Measurements from ENCODE around the gene LENEP. TPM values are rescaled to one million over a fixed set of nuclear protein-coding genes. Genes with fewer than 3 reads are reported as not detected.

The LENEP gene
- total RNA-seq, 1 experiment from 2014 or later: 2.8 TPM

- H3K56ac ChIP-seq (ENCODE audit: insufficient read length, low read depth, low read length): no peak overlapping the region
- H3K9ac ChIP-seq (ENCODE audit: extremely low read depth, insufficient read length, low read length): no peak overlapping the region
- no peaks in the 10 kb centered on the region; a peak in 1 of 5 replicates for H3K9me3 Mint-ChIP-seq
- H3K4me1 ChIP-seq (ENCODE audit: insufficient read depth, low read length): no peaks in the 10 kb centered on the region; the same call in 1 of the 2 replicates
- H3K23me2 ChIP-seq (ENCODE audit: insufficient read length, low read depth, low read length, poor library complexity, severe bottlenecking): no peaks in the 10 kb centered on the region
- no peaks in the 10 kb centered on the region for H3K9me3 ChIP-seq (ENCODE audit: control insufficient read depth, low read depth, low read length)
- no peak overlapping the region for H3K23ac ChIP-seq (ENCODE audit: insufficient read length, low read depth, low read length)
- no peak overlapping the region for H3K27ac ChIP-seq (ENCODE audit: insufficient read length, low read depth, low read length)
- H3K4me2 ChIP-seq (ENCODE audit: insufficient read depth, insufficient read length, low read length): no peak overlapping the region
- H2AFZ ChIP-seq (ENCODE audit: low read length): no peak overlapping the region
- H4K5ac ChIP-seq (ENCODE audit: insufficient read length, low read depth, low read length): no peak overlapping the region
- peaks cover 14 to 39% of the 10 kb centered on the region in 2 experiments for H3K4me1 Mint-ChIP-seq
- H2BK120ac ChIP-seq (ENCODE audit: low read depth, low read length, poor library complexity, severe bottlenecking): no peak overlapping the region
- no peak overlapping the region for H2AK5ac ChIP-seq (ENCODE audit: insufficient read length, low read length)
- no peak overlapping the region for H2BK15ac ChIP-seq (ENCODE audit: low read depth, low read length)
- no peak for TF ChIP-seq CTCF (conservative IDR thresholded peaks at IDR 0.05)
- H3K79me2 ChIP-seq (ENCODE audit: insufficient read depth, low read length): no peaks in the 10 kb centered on the region
- no peak overlapping the region for H2BK20ac ChIP-seq (ENCODE audit: low read depth, low read length, poor library complexity, severe bottlenecking)
- H3K14ac ChIP-seq (ENCODE audit: insufficient read depth, low read length): no peak overlapping the region
- no CpG with 5 or more reads among the region's 3 CpGs for WGBS (ENCODE audit: extremely low coverage, insufficient read length, low lambda C conversion rate)
- no peak overlapping the region for H3T11ph ChIP-seq (ENCODE audit: low read length)
- H3K4me3 Mint-ChIP-seq: no peak overlapping the region
- no peak overlapping the region for H4K91ac ChIP-seq (ENCODE audit: insufficient read length, low read depth, low read length)
- H4K20me1 ChIP-seq (ENCODE audit: control insufficient read depth, insufficient read depth, insufficient read length): peaks cover 2% of the 10 kb centered on the region
- no peak for DNase-seq
- no peak overlapping the region for H3K4ac ChIP-seq (ENCODE audit: low read depth, low read length)
- H3K27me3 Mint-ChIP-seq (ENCODE audit: low read depth): peaks cover 21% of the 10 kb centered on the region
- H3K79me1 ChIP-seq (ENCODE audit: insufficient read depth, low read depth, low read length, poor library complexity, severe bottlenecking): no peaks in the 10 kb centered on the region
- no peak overlapping the region for H4K8ac ChIP-seq (replicated peaks; ENCODE audit: insufficient read length, low read depth, low read length)
- no peak overlapping the region for H2BK12ac ChIP-seq (ENCODE audit: insufficient read length, low read depth, low read length)
- H3K36me3 Mint-ChIP-seq (ENCODE audit: insufficient read depth in 1 of 3, low read depth in 3 of 3): no peaks in the 10 kb centered on the region; a peak in 2 of 7 replicates
- H3K18ac ChIP-seq (ENCODE audit: insufficient read length, low read depth, low read length): no peak overlapping the region
- H2BK5ac ChIP-seq (ENCODE audit: insufficient read length, low read length): no peak overlapping the region
- no peak overlapping the region for H3K27ac Mint-ChIP-seq
- no peaks in the 10 kb centered on the region for H3K27me3 ChIP-seq (ENCODE audit: insufficient read depth, low read length)
Observed at GRCh38 chr1:155043793-155044192, 50.4 kb downstream of the LENEP start.

Small RNA genes within 50 kb of the gene (microRNA-seq; reads per million reads assigned to microRNA genes)
- gene MIR4258 (ENCODE audit: borderline microRNAs expressed): not detected

Other genes starting within 250 kb of the LENEP start
- gene KCNN3, start 123.3 kb upstream of the LENEP start, total RNA-seq (2021): 0.83 TPM in 2 replicates
- 26.3 and 30.2 TPM in 2 replicates for gene PMVK, start 56.9 kb upstream of the LENEP start, total RNA-seq (2021)
- 21.6 and 22.5 TPM in 2 replicates for gene PBXIP1, start 37.5 kb upstream of the LENEP start, total RNA-seq (2021)
- 38.7 and 39.5 TPM in 2 replicates for gene PYGO2, start 31.8 kb upstream of the LENEP start, total RNA-seq (2021)
- gene SHC1, start 22.8 kb upstream of the LENEP start, total RNA-seq (2021): 168 and 173 TPM in 2 replicates
- gene CKS1B, start 18.9 kb upstream of the LENEP start, total RNA-seq (2021): 279 and 283 TPM in 2 replicates
- gene FLAD1, start 10.2 kb upstream of the LENEP start, total RNA-seq (2021): 97.0 and 102 TPM in 2 replicates
- gene ZBTB7B, start 9.2 kb downstream of the LENEP start, total RNA-seq (2021): 33.5 and 38.3 TPM in 2 replicates
- gene DCST2, start 40.2 kb downstream of the LENEP start, total RNA-seq (2021): 0.35 and 0.44 TPM in 2 replicates
- gene DCST1, start 40.2 kb downstream of the LENEP start, total RNA-seq (2021): not detected in 2 replicates
- gene ADAM15, start 57.7 kb downstream of the LENEP start, total RNA-seq (2021): 29.6 and 30.6 TPM in 2 replicates
- gene EFNA4, start 70.2 kb downstream of the LENEP start, total RNA-seq (2021): 11.7 and 11.8 TPM in 2 replicates
- gene EFNA3, start 85.3 kb downstream of the LENEP start, total RNA-seq (2021): 3.9 and 4.6 TPM in 2 replicates
- 1.4 and 1.9 TPM in 2 replicates for gene EFNA1, start 134.3 kb downstream of the LENEP start, total RNA-seq (2021)
- 24.9 and 26.0 TPM in 2 replicates for gene SLC50A1, start 142.3 kb downstream of the LENEP start, total RNA-seq (2021)
- 47.4 and 48.5 TPM in 2 replicates for gene DPM3, start 146.9 kb downstream of the LENEP start, total RNA-seq (2021)
- gene KRTCAP2, start 179.7 kb downstream of the LENEP start, total RNA-seq (2021): 149 and 152 TPM in 2 replicates
- gene TRIM46, start 180.3 kb downstream of the LENEP start, total RNA-seq (2021): 16.5 and 18.4 TPM in 2 replicates
- 5.0 and 5.9 TPM in 2 replicates for gene THBS3, start 214.3 kb downstream of the LENEP start, total RNA-seq (2021)
- gene MTX1, start 215.1 kb downstream of the LENEP start, total RNA-seq (2021): 43.6 and 45.0 TPM in 2 replicates